GM18498 (cell line): ENCODE data around the gene ZNF658.
"Not testable (repeated sequence)": the region's sequence is repeated elsewhere in the genome, so short reads cannot be mapped to it uniquely, and the experiment has no call there.

Experiments
- ATAC-seq: cut with Tn5 transposase; IDR thresholded peaks from one replicate; pipeline ENCODE4 v1.9.1; 2021; ENCODE audit warnings: mild to moderate bottlenecking, moderate library complexity; ENCODE audit not compliant: unreplicated experiment

Gene ZNF658

GRCh38 chr9:66900490-66901131, at the start of gene ZNF658:
Gene ZNF658 (plus strand): TSS chr9:66900725. CDS start chr9:66903562, 2,837 bp downstream.
- ATAC-seq = peak; percentile 98

DNA sequence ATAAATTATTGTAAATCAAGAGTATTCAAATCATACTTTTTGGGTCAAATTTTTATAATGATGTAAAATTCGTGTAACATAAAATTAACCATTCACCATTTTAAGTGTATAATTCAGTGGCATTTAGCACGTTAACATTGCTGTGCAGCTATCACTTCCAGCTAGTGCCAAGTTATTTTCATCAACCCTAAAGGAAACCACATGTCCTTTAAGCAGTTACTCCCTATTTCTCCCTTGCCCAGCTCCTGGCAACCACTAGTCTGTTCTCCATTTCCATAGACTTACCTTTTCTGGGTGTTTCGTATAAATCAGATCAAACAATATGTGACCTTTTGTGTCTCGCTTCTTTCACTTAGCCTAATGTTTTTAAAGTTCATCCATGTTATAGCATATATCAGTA, 38.8 kb upstream of the ZNF658 start:
- ATAC-seq = not testable (repeated sequence)

GRCh38 chr9:66868660-66869059, 31.9 kb upstream of the ZNF658 start:
- not testable (repeated sequence) for ATAC-seq

DNA sequence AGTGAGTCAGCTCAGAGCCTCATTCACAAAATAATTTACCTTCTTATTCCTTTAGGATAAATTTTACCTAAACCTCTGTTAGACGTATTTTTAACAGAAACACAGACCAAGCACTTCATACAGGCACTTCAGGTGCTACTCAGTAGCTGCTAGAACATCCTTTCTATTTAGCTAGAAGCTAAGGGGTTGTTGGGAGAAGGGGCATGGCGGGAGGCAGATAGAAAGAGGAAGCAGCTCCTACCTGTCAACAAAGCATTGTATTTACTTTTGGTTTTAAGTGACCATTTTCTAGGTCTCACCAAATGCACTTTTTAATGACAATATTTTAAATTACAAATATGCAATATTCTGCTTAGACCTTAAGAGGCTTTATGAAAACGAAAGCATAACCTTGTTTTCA, 19.9 kb upstream of the ZNF658 start:
- ATAC-seq = peak; percentile 80

- not testable (repeated sequence) for ATAC-seq
Measured at GRCh38 chr9:66881847-66882246, 18.7 kb upstream of the ZNF658 start.

GRCh38 chr9:66890334-66890733, 10.2 kb upstream of the ZNF658 start:
- ATAC-seq = peak; percentile 91

DNA sequence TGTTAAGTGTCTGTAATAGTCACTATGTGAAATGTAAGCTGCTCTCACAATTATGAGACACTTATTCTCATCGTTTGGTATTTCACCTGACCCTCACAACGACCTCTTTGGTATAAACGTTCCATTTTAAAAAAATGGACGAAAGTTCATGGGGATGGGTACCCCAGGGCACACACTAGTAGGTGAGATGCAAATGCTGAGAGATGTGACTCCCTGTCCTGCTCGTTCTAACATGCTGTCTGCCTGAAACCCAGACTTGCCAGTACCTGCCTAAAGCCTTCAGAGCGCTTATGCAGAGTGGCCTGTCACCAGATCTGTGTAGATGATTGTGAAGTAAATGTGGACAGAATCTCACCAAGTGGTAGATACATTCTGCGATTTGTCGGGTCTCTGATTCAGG, 616 bp downstream of the ZNF658 start:
- ATAC-seq = peak; percentile 44

GRCh38 chr9:66909560-66909959, 9.0 kb downstream of the ZNF658 start:
- ATAC-seq = not testable (repeated sequence)

- not testable (repeated sequence) for ATAC-seq
Measured at GRCh38 chr9:66920072-66920471, 19.5 kb downstream of the ZNF658 start.

- ATAC-seq = not testable (repeated sequence)
Measured at GRCh38 chr9:66936194-66936870, 35.8 kb downstream of the ZNF658 start.

GRCh38 chr9:66937662-66938061, 37.1 kb downstream of the ZNF658 start:
- ATAC-seq = not testable (repeated sequence)

DNA sequence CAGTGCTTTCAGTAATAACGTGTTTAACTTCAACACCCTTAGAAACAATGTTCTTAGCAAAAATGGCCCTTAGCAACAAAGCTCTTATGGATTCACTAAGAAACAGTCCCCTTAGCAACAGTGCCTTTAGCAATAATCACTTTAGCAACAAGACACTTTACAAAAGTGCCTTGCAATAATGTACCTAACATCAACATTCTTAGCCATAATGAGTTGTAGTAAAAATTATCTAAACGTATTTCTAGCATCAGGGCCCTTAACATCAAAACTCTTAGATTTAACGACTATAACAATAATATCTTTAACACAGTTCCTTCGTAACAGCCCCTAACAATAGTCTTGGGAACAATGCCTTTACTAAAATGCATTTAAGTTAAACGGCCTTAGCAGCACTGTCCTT, 37.8 kb downstream of the ZNF658 start:
- ATAC-seq = not testable (repeated sequence)

DNA sequence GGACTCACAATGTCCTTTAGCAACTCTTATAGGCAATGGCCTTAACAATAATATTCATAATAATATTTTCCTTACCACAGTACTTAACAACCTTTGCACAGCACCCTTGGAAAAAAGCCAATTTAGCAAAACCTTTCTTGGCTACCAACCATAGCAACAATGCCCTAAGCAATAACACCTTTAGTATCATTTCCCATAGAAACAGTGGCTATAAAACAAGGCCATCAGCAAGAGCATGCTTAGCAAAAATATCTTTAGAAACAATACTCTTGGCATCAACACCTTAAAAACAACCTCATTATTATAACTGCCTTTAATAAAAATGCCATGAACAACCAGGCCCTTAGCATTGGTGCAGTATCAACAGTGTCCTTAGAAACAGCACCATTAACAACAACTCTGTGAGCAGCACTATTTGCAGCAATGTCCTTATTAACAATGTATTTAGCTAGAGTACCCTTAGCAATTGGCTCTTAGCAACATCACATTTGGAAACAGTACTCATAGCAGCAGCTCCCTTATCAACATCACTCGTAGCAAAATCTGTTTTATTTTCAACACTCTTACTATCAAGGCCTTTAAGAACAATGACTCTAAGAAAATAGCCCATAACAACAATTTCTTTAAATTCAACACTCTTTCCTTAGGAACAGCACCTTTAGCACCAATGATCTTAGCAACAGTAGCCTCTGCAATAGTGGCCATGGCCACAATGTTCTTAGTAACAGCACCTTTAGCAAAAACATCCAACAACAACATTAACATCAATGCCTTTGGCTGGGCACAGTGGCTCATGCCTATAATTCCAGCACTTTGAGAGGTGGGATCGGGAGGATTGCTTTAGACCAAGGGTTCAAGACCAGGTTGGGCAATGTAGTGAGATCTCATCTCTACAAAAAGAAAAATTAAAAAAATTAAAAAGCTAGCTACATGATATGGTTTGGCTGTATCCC, 39.6 kb downstream of the ZNF658 start:
- ATAC-seq = not testable (repeated sequence)

DNA sequence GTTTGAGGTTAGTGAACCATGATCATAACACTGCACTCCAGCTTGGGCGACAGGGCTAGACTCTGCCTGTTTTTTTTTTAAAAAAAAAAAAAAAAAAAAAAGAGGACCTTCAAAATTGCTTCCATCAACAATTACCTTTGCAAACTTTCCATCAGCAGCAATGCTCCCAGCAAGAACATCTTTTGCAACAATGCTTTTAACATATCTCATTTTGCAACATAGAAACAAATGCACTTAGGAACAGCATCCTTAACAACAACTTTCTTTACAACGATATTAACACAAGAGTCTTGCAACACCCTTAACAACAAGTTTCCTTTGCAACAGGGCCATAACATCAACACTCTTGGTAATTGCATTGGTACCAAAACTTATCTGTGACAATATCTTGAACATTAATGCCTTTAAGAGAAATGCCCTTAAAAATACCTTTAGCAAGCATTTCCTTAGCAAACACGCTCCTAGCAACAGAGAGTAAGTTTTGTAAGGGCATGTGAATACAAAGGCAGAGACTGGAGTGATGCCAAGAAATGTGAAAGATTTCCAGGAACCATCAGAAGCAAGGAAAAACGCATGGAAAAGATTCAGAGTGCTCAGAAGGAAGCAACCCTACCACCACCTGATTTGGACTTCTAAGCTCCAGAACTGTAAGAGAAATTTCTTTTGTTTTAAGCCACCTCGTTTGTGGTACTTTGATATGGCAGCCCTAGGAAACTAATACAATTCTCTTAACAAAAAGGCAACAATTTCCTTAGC, 42.1 kb downstream of the ZNF658 start:
- not testable (repeated sequence) for ATAC-seq

- ATAC-seq = not testable (repeated sequence)
Measured at GRCh38 chr9:66952576-66952975, 52.1 kb downstream of the ZNF658 start.
